CD4-positive, alpha-beta T cell treated with Interleukin-10 for 1 hour (primary cell): Measurements from ENCODE around the gene TSHZ2.

Experiments
- DNase-seq: peaks from one replicate; pipeline ENCODE4 v3.0.0-alpha.2; 2020

TSHZ2 gene

GRCh38 chr20:53171065-53171464, 198.9 kb downstream of the TSHZ2 start:
- no peak for DNase-seq

- DNase-seq: no peak
These were observed 202.3 kb downstream of the TSHZ2 start for GRCh38 chr20:53174454-53174853.

GRCh38 chr20:53175135-53175780, 203.1 kb downstream of the TSHZ2 start:
- no peak for DNase-seq

- DNase-seq: no peak
These were observed 204.0 kb downstream of the TSHZ2 start for GRCh38 chr20:53176134-53176533.

- no peak for DNase-seq
These were observed 205.5 kb downstream of the TSHZ2 start for GRCh38 chr20:53177687-53178086.

- no peak for DNase-seq
These were observed 207.6 kb downstream of the TSHZ2 start for GRCh38 chr20:53179749-53180148.

- no peak for DNase-seq
These were observed 208.8 kb downstream of the TSHZ2 start for GRCh38 chr20:53180928-53181362.

GRCh38 chr20:53181866-53182376, 209.8 kb downstream of the TSHZ2 start:
- no peak for DNase-seq

GRCh38 chr20:53183181-53183580, 211.0 kb downstream of the TSHZ2 start:
- DNase-seq: no peak

- no peak for DNase-seq
These were observed 214.5 kb downstream of the TSHZ2 start for GRCh38 chr20:53186635-53187034.

GRCh38 chr20:53187392-53188068, 215.4 kb downstream of the TSHZ2 start:
- DNase-seq: no peak

GRCh38 chr20:53190225-53190624, 218.1 kb downstream of the TSHZ2 start:
- no peak for DNase-seq

- no peak for DNase-seq
These were observed 219.8 kb downstream of the TSHZ2 start for GRCh38 chr20:53191957-53192356.

GRCh38 chr20:53194306-53195290, 222.4 kb downstream of the TSHZ2 start:
- no peak for DNase-seq

GRCh38 chr20:53195876-53196610, 223.9 kb downstream of the TSHZ2 start:
- no peak for DNase-seq

- no peak for DNase-seq
These were observed 229.4 kb downstream of the TSHZ2 start for GRCh38 chr20:53201588-53201987.

GRCh38 chr20:53202777-53203176, 230.6 kb downstream of the TSHZ2 start:
- no peak for DNase-seq

- DNase-seq: no peak
These were observed 232.9 kb downstream of the TSHZ2 start for GRCh38 chr20:53205046-53205445.

- peak; percentile 18 for DNase-seq
These were observed 236.1 kb downstream of the TSHZ2 start for GRCh38 chr20:53208110-53208832.

GRCh38 chr20:53210041-53210440, 237.9 kb downstream of the TSHZ2 start:
- no peak for DNase-seq

GRCh38 chr20:53210931-53211330, 238.8 kb downstream of the TSHZ2 start:
- DNase-seq: no peak

GRCh38 chr20:53212018-53212417, 239.9 kb downstream of the TSHZ2 start:
- no peak for DNase-seq
